GM18867 (cell line): ENCODE measurements around the gene ATP5ME.
"Not testable (repeated sequence)": the region's sequence is repeated elsewhere in the genome, so short reads cannot be mapped to it uniquely, and the experiment has no call there.

ENCODE experiments used
- ATAC-seq: cut with Tn5 transposase; IDR thresholded peaks from one replicate; pipeline ENCODE4 v1.9.1; 2021; ENCODE audit warnings: mild to moderate bottlenecking, moderate library complexity; ENCODE audit not compliant: unreplicated experiment

ATP5ME gene

DNA sequence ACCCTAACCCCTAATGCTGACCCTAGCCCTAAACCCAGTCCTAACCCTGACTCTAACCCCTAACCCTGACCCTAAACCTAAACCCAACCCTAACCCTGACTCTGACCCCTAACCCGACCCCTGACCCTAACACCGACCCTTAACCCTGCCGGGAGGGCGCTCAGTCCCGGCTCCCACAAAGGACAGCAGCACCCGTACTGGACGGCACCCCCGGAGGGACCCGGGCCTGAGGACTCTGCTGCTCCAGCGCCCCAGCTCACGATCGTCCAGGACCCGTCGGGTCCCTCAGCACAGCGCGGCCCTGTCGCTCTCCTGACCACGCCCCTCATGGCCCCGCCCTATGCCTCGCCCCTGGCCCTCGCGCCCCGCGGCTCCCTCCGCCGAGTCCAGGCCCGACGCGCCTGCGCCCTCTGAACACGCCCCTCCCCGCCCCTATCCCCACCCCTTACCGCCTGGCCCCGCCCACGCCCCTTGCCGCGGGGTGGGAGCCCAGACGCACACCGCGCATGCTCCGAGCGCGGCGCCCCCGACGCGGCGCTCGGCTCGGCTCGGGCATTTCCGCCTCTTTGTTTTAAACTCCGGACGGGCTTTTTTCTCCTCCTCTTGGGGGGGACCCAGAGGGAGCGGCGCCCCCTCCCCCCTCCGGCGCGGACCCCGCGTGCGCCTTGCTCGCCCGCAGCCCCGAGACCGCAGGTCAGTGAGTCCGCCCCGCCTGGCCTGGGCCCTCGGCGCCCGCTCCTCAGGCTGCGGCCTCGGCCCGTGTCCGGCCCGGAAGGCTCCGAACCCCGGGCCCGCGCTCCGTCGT is 31.4 kb upstream of the ATP5ME start, which contains the start of gene PCGF3:
Gene PCGF3, plus strand, starts transcription at position 555 of the 805 bp plus-strand sequence. CDS start 27,849 bp downstream, outside the sequence.
- ATAC-seq, result peak; percentile 93

DNA sequence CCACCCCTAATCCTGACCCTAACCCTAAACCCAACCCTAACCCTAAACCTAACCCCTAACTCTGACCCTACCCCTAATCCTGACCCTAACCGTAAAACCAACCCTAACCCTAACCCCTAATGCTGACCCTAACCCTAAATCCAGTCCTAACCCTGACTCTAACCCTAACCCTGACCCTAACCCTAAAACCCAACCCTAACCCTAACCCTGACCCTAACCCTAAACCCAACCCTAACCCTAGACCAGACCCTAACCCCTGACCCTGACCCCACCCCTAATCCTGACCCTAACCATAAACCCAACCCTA is 30.8 kb upstream of the ATP5ME start:
- no peak for ATAC-seq

DNA sequence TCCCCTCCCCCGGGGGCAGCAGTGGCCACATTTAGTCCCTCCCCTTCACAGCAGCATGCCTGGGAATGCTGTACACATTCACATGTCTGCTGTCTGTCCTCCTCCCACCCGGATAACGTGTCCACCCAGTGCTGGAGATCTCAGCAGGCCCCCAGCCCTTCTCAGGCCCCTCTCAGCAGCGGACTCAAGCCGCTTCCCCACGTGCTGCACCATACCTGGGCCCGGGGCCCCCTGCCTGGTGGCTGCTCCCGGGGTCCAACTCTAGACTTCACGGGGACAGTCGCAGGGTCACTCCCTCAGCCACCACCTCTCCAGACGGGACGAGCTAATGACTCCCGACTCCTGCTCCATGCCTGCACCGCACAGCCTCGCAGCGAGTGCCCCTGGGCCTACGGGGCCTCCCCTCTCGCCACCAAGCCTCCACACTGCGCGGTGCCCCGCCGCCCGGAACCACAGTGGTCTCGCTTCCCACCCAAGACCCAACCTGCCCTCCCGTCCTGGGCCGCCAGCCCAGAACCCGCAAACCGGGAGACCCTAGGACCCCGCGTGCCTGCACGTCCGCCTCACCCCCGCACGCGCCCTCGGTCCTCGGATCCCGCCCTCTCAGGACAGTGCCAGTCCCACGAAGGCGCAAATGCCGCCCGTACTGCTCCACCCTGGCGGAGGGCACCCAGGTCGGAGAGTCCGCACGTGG is 30.3 kb upstream of the ATP5ME start:
- no peak for ATAC-seq

- no peak for ATAC-seq
Observed at GRCh38 chr4:703336-704197, 29.5 kb upstream of the ATP5ME start.

GRCh38 chr4:702618-703048 is 28.6 kb upstream of the ATP5ME start:
- ATAC-seq, result no peak

- ATAC-seq, result no peak
Observed at GRCh38 chr4:700587-701264, 26.6 kb upstream of the ATP5ME start.

- no peak for ATAC-seq
Observed at GRCh38 chr4:699816-700580, 25.9 kb upstream of the ATP5ME start.

DNA sequence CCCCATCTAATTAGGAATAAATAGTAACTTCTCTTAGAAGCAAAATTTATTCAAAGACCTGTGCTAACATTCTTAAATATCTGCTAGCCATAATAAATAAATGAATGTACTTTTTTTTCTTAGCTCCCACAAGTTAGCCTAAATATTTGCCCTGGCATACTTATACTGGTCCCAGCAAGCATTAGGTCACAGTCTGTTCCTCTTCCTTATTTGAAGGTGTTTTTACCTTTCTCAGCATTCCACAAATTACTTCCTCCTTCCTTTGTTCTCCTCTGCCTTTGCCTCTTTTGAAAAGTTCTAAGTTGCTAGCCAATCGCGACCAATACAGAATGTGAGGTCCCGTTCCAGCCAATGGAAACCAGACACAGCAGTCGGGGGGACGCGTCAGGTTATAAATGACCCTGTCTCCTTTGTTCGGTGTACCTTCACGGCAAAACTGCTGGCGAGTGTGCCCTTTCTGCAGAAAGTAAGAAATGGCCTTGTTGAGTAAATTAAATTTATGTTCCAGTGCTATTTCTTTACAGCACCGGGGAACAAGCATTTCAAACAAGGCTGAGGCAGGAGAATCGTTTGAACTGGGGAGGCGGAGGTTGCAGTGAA is 20.4 kb upstream of the ATP5ME start:
- ATAC-seq, result not testable (repeated sequence)

DNA sequence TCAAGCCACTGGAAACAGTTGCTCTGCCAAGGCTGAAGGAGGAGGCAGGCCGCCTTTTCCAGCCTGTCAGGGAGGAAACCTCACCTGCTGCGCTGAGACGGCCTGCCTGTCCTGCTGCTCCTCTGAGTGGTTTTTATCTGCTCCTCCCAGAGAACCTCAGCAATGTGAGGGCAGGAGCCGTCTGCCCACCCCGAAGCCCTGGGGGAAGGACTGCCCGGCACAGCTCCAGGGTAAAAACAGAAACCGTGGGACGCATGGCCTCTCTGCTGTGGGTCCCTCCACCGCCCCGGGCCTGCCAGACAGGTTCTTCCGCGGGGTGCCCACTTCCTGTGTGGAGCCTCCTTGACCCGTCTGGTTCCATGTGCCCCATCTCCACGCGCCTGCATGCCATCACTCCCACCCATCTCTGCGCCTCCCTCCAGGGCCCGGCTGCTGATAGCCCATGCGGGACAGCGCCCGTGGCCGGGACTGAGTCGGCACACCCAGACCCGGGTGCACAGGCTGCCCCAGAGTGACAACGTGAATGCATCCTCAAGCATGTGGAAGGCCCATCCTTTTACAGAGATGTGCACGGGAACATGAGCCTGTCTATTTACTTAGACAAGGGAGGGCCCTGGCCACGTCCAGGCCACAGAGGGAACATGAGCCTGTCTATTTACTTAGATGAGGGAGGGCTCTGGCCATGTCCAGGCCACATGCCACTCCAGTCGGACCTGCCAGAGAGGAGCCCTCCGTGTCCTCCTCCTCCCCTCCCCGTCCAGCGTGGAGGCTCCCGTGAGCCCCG is 18.9 kb upstream of the ATP5ME start:
- ATAC-seq, result no peak

- no peak for ATAC-seq
Observed at GRCh38 chr4:689723-690122, 15.6 kb upstream of the ATP5ME start.

GRCh38 chr4:688854-689681 is 15.0 kb upstream of the ATP5ME start, which contains the start of gene SLC49A3:
Gene SLC49A3, minus strand, starts transcription at chr4:689151. Its CDS starts 24 bp downstream, at chr4:689127.
- no peak for ATAC-seq

- no peak for ATAC-seq
Observed at GRCh38 chr4:687971-688853, 14.1 kb upstream of the ATP5ME start.

- no peak for ATAC-seq
Observed at GRCh38 chr4:687048-687970, 13.2 kb upstream of the ATP5ME start.

DNA sequence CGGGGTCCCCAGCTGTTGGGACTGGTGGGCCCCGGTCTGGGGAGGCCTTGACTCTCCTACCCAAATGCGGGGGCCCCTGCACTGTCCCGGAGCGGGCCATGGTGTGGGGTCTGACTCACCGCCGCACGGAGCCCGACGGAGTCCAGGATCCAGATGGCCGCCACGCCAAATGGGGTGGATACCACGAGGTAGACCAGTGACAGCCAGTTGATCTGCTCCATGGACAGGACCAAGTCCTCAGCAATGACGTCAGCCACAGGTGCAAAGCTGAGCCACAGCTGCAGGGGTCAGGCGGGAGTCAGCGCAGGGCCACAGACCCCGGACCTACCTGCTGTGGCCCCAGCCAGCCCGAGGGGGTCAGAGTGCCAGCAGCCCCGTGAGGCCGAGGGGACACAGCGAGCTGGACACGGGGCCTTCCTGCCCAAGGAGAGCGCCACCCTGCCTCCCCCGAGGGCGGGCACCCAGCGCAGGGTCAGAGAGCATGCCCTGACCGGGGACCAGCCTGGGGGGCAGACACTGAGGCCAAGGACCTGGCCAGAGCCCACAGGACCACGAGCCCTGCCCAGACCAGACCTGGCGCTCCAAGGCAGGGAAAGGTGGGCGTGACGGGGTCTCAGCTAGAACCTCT is 12.5 kb upstream of the ATP5ME start:
- no peak for ATAC-seq

DNA sequence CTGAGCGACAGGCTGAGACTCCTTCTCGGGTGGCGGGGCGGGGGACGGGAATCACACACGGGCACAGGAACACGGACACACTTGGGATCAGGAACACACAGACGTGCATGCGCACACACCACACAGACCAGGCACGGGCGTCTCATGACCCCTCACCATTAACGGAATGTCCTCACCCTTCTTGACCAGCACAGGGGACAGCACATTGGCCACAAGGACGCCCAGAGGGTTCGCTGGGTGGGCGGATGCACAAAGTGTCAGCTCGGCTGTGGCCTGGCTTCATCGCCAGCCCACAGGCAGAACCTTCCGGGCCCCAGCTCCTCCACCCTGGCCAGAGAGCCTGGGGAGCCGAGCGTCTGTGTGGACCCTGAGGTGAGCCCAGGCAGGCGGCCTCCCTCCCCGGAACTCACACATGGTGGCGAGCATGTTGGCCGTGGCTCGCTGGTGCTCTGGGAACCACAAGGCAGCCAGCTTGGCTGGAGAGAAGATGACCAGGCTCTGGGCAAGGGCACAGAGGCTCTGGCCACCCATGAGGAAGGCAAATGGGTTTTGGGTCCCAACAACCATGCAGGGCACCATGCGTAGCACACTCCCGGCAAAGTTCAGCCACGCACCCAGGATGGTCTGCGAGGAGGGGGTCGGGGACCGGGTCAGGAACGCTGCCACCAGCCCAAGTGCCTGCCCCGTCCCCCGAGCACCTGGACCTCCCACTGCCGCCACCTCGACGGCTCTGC is 11.8 kb upstream of the ATP5ME start:
- ATAC-seq, result no peak
